K562 (cell line): Measurements from ENCODE around the gene SLC44A2. TPM values are rescaled to one million over a fixed set of nuclear protein-coding genes. Genes with fewer than 3 reads are reported as not detected.

Experiments
- CCNT2 ChIP-seq: IDR thresholded peaks from 2 replicates; pipeline ENCODE4 v1.6.1; 2011; ENCODE audit warnings: borderline replicate concordance, low read depth, mild to moderate bottlenecking, moderate library complexity, mixed read lengths, low read length; ENCODE audit not compliant: insufficient read length; ENCODE audit errors: extremely low read depth
- CHD1 ChIP-seq: fragments of 200-600 bp; sonication (generic); IDR thresholded peaks from one replicate; pipeline ENCODE4 v1.6.1; 2012; ENCODE audit warnings: mild to moderate bottlenecking, moderate library complexity, low read length, inconsistent platforms
- DIDO1 ChIP-seq: fragments of 450-650 bp; IDR thresholded peaks from 2 replicates; pipeline ENCODE4 v1.6.1; 2016; ENCODE audit warnings: low read depth, missing biosample characterization, missing genetic modification characterization
- FOXA3 ChIP-seq, 2 experiments: fragments of 450-650 bp in 1 of 2; sonication (generic) in 1 of 2; formaldehyde crosslinking; IDR thresholded peaks in 1 of 2; conservative IDR thresholded peaks in 1 of 2; 2 replicates each; pipeline versions ENCODE4 v1.4.0 to v1.8.0; 2020 to 2022; ENCODE audit warnings: mild to moderate bottlenecking in 2 of 2, missing genetic modification reagents in 1 of 2
- GABPA ChIP-seq: fragments of 200-800 bp; sonication (Bioruptor generic); conservative IDR thresholded peaks from 2 replicates; pipeline ENCODE4 v1.6.1; 2016; ENCODE audit warnings: low read depth, missing genetic modification characterization, missing compliant biosample characterization
- HDAC8 ChIP-seq: fragments of 450-650 bp; IDR thresholded peaks from 2 replicates; pipeline ENCODE4 v1.6.1; 2016; ENCODE audit warnings: mild to moderate bottlenecking, missing genetic modification characterization, moderate library complexity, missing compliant biosample characterization
- MYC ChIP-seq, 2 experiments: fragments of 250-450 bp in 1 of 2; sonication (Bioruptor Pico) in 1 of 2; IDR thresholded peaks; 2 replicates each; pipeline versions ENCODE4 v1.5.1 to v1.6.1; 2012 to 2021; ENCODE audit warnings: low read depth in 2 of 2, borderline replicate concordance in 1 of 2, improper control_type of control experiment in 1 of 2, low read length in 1 of 2, mild to moderate bottlenecking in 1 of 2, moderate library complexity in 1 of 2
- PCBP1 ChIP-seq: fragments of 200-400 bp; formaldehyde crosslinking; IDR thresholded peaks from 2 replicates; pipeline ENCODE4 v1.6.1; 2018; ENCODE audit warnings: mild to moderate bottlenecking, low read depth, low read length; ENCODE audit not compliant: poor library complexity, severe bottlenecking
- PHF8 ChIP-seq: fragments of 200-600 bp; sonication (generic); IDR thresholded peaks from 2 replicates; pipeline ENCODE4 v1.6.1; 2012; ENCODE audit warnings: mixed run types, mild to moderate bottlenecking, inconsistent platforms, low read length, moderate library complexity, borderline replicate concordance
- POLR2G ChIP-seq: fragments of 200-400 bp; formaldehyde crosslinking; IDR thresholded peaks from 2 replicates; pipeline ENCODE4 v1.6.1; 2017; ENCODE audit warnings: low read depth, mild to moderate bottlenecking, antibody characterized with exemption, low read length, moderate library complexity
- POLR3G ChIP-seq: IDR thresholded peaks from 2 replicates; pipeline ENCODE4 v1.6.1; 2011; ENCODE audit not compliant: insufficient read length, insufficient replicate concordance; ENCODE audit errors: extremely low read depth
- RB1 ChIP-seq: fragments of 450-650 bp; IDR thresholded peaks from 2 replicates; pipeline ENCODE4 v1.6.1; 2017; ENCODE audit warnings: low read depth, mild to moderate bottlenecking
- RBFOX2 ChIP-seq: fragments of 200-400 bp; formaldehyde crosslinking; IDR thresholded peaks from 2 replicates; pipeline ENCODE4 v1.6.1; 2017; ENCODE audit warnings: low read depth, mild to moderate bottlenecking, low read length, moderate library complexity
- SRSF1 ChIP-seq: fragments of 200-400 bp; formaldehyde crosslinking; IDR thresholded peaks from 2 replicates; pipeline ENCODE4 v1.6.1; 2017; ENCODE audit warnings: mild to moderate bottlenecking, low read depth, low read length, moderate library complexity
- ZBTB7A ChIP-seq: IDR thresholded peaks from 2 replicates; pipeline ENCODE4 v1.6.1; 2011; ENCODE audit warnings: low read depth, mild to moderate bottlenecking, low read length, moderate library complexity, borderline replicate concordance; ENCODE audit not compliant: control insufficient read depth
- ZNF239 ChIP-seq: fragments of 250-450 bp; sonication (Bioruptor Pico); IDR thresholded peaks from 2 replicates; pipeline ENCODE4 v1.4.0; 2020; ENCODE audit warnings: mild to moderate bottlenecking
- ZNF280B ChIP-seq: fragments of 250-450 bp; sonication (Bioruptor Pico); IDR thresholded peaks from 2 replicates; pipeline ENCODE4 v1.5.1; 2021; ENCODE audit warnings: mild to moderate bottlenecking
- ZNF699 ChIP-seq: fragments of 250-450 bp; sonication (Bioruptor Pico); IDR thresholded peaks from 2 replicates; pipeline ENCODE4 v1.8.0; 2021; ENCODE audit warnings: mild to moderate bottlenecking, moderate library complexity; ENCODE audit not compliant: insufficient replicate concordance
- ZNF79 ChIP-seq: fragments of 250-450 bp; sonication (Bioruptor Pico); IDR thresholded peaks from 2 replicates; pipeline ENCODE4 v1.4.0; 2020; ENCODE audit warnings: low read depth, mild to moderate bottlenecking, moderate library complexity
- polyA plus RNA-seq, 8 experiments: library from polyadenylated mRNA; depleted of rRNA in 4 of 8; stranded (reverse) in 5 of 8; unstranded in 3 of 8; fragments of >200 nt; fragmentation: Nextera tagmentation in 2 of 8; fragmentation: Illumina TruSeq in 1 of 8; extraction: Ambion mirVana in 2 of 8; extraction: Trizol in 1 of 8; gene quantifications; 2 replicates each; pipeline versions ENCODE4 v1.2.1 to v1.2.3, GENCODE V29; 2011 to 2014; ENCODE audit warnings: inconsistent platforms in 1 of 8, missing spikeins in 1 of 8
- total RNA-seq, 7 experiments: library from RNA; depleted of rRNA in 6 of 7; stranded (reverse); fragments of >200 nt in 6 of 7; fragmentation: Illumina TruSeq in 2 of 7; extraction: Trizol in 2 of 7; gene quantifications; 2 replicates each; pipeline versions ENCODE4 v1.2.1 to v1.2.3, GENCODE V29; 2011 to 2021; ENCODE audit warnings: low replicate concordance in 1 of 7
- TF ChIP-seq, protein P1 (sequence below), 2 experiments: fragments of 450-650 bp in 1 of 2; sonication (generic) in 1 of 2; formaldehyde crosslinking in 1 of 2; IDR thresholded peaks in 1 of 2; conservative IDR thresholded peaks in 1 of 2; 2 replicates each; pipeline versions ENCODE4 v1.6.1 to v1.8.1; 2016 to 2023; ENCODE audit warnings: mild to moderate bottlenecking in 2 of 2, moderate library complexity in 2 of 2, inconsistent platforms in 1 of 2, missing genetic modification reagents in 1 of 2
- TF ChIP-seq, protein P2 (sequence below): conservative IDR thresholded peaks from 2 replicates; pipeline ENCODE4 v1.6.1; 2011; ENCODE audit warnings: low read depth, mild to moderate bottlenecking, low read length; ENCODE audit not compliant: control insufficient read depth

The SLC44A2 gene
- total and polyA plus RNA-seq, 9 of the 15 experiments (the other 6 are each of a cell fraction or from before 2014, with no cell fraction given) = 1.1 to 34.2 (median 8.1) TPM

DNA sequence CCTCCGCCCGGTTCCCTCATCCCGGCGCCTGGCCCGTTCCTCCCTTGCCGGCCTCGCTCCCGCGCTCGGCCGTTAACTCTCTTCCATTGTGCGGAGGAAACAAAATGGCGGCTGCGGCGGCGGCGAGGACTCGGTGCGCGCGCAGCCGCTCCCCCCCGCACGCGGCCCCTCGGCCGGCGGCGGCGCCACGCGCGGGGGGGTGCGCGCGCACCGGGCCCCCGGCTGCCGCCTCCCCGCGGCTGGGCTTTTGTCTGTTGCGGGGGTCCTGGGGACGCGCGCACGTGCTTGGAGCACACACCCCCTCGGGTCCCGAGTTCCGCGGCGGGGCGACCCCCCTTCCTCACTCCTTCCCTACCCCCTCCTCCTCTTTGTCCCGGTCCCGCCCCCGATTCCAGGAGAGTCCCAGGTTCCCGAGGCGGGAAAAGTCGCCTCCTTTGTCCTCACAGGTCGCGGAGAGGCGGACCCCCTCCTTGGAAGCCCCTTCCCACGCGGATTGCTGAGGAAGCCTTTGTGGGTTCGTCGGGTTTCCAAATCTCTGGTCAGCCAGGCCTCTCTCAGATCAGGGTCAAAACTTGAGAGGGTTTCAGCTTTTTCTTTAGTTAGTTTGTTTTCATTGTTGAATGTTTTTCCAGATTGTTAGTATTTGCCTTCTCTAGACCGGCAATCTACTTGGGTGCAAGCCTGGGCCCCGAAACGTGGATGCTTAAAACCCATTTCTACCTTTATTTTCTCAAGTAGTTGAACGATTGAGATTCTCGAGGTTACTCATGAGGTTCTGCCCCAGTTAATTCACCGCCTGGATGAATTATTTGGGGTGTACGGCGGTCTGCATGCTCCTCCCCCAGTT, 29.5 kb downstream of the SLC44A2 start (continued):
- 0 out of 4 replicates have a peak, but pooled peaks of 1 of the 2 experiments have one; percentile 1 for TF ChIP-seq FOXA3 (CRISPR knock-in tag; conservative IDR thresholded peaks at IDR 0.05 in 1 of 2, IDR thresholded peaks at IDR 0.05 in 1 of 2)
- no peak for TF ChIP-seq POLR3G
- TF ChIP-seq ZNF699 (CRISPR knock-in tag) = no peak
- peak; percentile 72 for TF ChIP-seq CHD1
- no peak for TF ChIP-seq GABPA (tag)
- peak; percentile 75 for TF ChIP-seq POLR2G
- peak; percentile 18 for TF ChIP-seq PCBP1
- TF ChIP-seq HDAC8 (tag) = no peak
- 0 out of 2 replicates have a peak, but pooled peaks have one; percentile 44 for TF ChIP-seq RB1
- TF ChIP-seq CCNT2 = peak; percentile 61
- TF ChIP-seq, protein P1, sequence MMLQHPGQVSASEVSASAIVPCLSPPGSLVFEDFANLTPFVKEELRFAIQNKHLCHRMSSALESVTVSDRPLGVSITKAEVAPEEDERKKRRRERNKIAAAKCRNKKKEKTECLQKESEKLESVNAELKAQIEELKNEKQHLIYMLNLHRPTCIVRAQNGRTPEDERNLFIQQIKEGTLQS (IDR thresholded peaks at IDR 0.05) = no peak
- TF ChIP-seq, protein P1 (CRISPR knock-in tag; conservative IDR thresholded peaks at IDR 0.05) = no peak
- TF ChIP-seq ZNF280B = no peak
- TF ChIP-seq, protein P2, sequence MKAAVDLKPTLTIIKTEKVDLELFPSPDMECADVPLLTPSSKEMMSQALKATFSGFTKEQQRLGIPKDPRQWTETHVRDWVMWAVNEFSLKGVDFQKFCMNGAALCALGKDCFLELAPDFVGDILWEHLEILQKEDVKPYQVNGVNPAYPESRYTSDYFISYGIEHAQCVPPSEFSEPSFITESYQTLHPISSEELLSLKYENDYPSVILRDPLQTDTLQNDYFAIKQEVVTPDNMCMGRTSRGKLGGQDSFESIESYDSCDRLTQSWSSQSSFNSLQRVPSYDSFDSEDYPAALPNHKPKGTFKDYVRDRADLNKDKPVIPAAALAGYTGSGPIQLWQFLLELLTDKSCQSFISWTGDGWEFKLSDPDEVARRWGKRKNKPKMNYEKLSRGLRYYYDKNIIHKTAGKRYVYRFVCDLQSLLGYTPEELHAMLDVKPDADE = peak; percentile 49
- peak; percentile 83 for TF ChIP-seq ZNF79 (CRISPR knock-in tag)
- TF ChIP-seq PHF8 = peak; percentile 50; the same call in 1 of the 2 replicates
- peak; percentile 45 for TF ChIP-seq RBFOX2
- TF ChIP-seq SRSF1 = 0 out of 2 replicates have a peak, but pooled peaks have one; percentile 42
- peak; percentile 62 for TF ChIP-seq MYC (IDR thresholded peaks at IDR 0.05; ENCODE audit: low read depth, low read length)
- no peak for TF ChIP-seq MYC (CRISPR knock-in tag; IDR thresholded peaks at IDR 0.05; ENCODE audit: borderline replicate concordance, low read depth)
- TF ChIP-seq ZBTB7A = peak; percentile 86
- no peak for TF ChIP-seq DIDO1 (tag)
- TF ChIP-seq ZNF239 (CRISPR knock-in tag) = no peak
